22Rv1 (cell line): ENCODE measurements around the gene PGM5.

Experiments
- H3K27ac ChIP-seq: fragments of 450-650 bp; 2 replicates; pipeline ENCODE4 v1.5.1; 2017
- CTCF ChIP-seq: fragments of 450-650 bp; IDR thresholded peaks from 2 replicates; pipeline ENCODE4 v1.5.1; 2017; ENCODE audit warnings: mild to moderate bottlenecking
- ZFX ChIP-seq: fragments of 450-650 bp; IDR thresholded peaks from 2 replicates; pipeline ENCODE4 v1.6.1; 2017; ENCODE audit warnings: antibody characterized with exemption, borderline replicate concordance

The PGM5 gene

GRCh38 chr9:68433531-68434110, 77.2 kb downstream of the PGM5 start:
- no peak overlapping the region for H3K27ac ChIP-seq
- TF ChIP-seq ZFX (no peak), CTCF (no peak)

- no peak for TF ChIP-seq CTCF
- no peak for TF ChIP-seq ZFX
- no peak overlapping the region for H3K27ac ChIP-seq
Measured at GRCh38 chr9:68437785-68438184, 81.4 kb downstream of the PGM5 start.

GRCh38 chr9:68443624-68444023, 87.2 kb downstream of the PGM5 start:
- no peak for TF ChIP-seq ZFX
- no peak for TF ChIP-seq CTCF
- H3K27ac ChIP-seq, result no peak overlapping the region

- no peak overlapping the region for H3K27ac ChIP-seq
- TF ChIP-seq CTCF (no peak), ZFX (no peak)
Measured at GRCh38 chr9:68446836-68447235, 90.4 kb downstream of the PGM5 start.

- H3K27ac ChIP-seq, result no peak overlapping the region
- TF ChIP-seq CTCF (no peak), ZFX (no peak)
Measured at GRCh38 chr9:68447611-68448010, 91.2 kb downstream of the PGM5 start.

GRCh38 chr9:68454579-68455334, 98.3 kb downstream of the PGM5 start:
- H3K27ac ChIP-seq, result no peak overlapping the region
- TF ChIP-seq ZFX (no peak), CTCF (no peak)

- TF ChIP-seq CTCF (no peak), ZFX (no peak)
- H3K27ac ChIP-seq, result no peak overlapping the region
Measured at GRCh38 chr9:68455451-68455850, 99.0 kb downstream of the PGM5 start.
